Right lobe of liver (tissue), 4 donors: ENCODE results near the gene MYO10.

Source experiments
- POLR2A ChIP-seq: fragments of 450-650 bp; IDR thresholded peaks from one replicate; pipeline ENCODE4 v1.6.1; 2017; ENCODE audit warnings: antibody characterized with exemption, mild to moderate bottlenecking
- TF ChIP-seq, protein P1 (sequence below), 4 donors: fragments of 200-600 bp in 3 of 4; fragments of 450-650 bp in 1 of 4; IDR thresholded peaks; one replicate each; pipeline versions ENCODE4 v1.5.1 to v1.8.0; 2016 to 2022; ENCODE audit warnings: antibody characterized with exemption in 4 of 4, mild to moderate bottlenecking in 2 of 4
- donor health status: DM: no; HTN: no; CAD: no.
- donor health status: DM: no; HTN: no; CAD: no.
- donor health status: DM: no; HTN: yes; CAD: no.

GRCh38 chr5:16736158-16736995 is 199.7 kb downstream of the MYO10 start:
- TF ChIP-seq, protein P1, sequence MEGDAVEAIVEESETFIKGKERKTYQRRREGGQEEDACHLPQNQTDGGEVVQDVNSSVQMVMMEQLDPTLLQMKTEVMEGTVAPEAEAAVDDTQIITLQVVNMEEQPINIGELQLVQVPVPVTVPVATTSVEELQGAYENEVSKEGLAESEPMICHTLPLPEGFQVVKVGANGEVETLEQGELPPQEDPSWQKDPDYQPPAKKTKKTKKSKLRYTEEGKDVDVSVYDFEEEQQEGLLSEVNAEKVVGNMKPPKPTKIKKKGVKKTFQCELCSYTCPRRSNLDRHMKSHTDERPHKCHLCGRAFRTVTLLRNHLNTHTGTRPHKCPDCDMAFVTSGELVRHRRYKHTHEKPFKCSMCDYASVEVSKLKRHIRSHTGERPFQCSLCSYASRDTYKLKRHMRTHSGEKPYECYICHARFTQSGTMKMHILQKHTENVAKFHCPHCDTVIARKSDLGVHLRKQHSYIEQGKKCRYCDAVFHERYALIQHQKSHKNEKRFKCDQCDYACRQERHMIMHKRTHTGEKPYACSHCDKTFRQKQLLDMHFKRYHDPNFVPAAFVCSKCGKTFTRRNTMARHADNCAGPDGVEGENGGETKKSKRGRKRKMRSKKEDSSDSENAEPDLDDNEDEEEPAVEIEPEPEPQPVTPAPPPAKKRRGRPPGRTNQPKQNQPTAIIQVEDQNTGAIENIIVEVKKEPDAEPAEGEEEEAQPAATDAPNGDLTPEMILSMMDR (IDR thresholded peaks at IDR 0.05) = no peak
- TF ChIP-seq POLR2A = no peak
